Measurements from ENCODE around the gene TFCP2L1.

DNA sequence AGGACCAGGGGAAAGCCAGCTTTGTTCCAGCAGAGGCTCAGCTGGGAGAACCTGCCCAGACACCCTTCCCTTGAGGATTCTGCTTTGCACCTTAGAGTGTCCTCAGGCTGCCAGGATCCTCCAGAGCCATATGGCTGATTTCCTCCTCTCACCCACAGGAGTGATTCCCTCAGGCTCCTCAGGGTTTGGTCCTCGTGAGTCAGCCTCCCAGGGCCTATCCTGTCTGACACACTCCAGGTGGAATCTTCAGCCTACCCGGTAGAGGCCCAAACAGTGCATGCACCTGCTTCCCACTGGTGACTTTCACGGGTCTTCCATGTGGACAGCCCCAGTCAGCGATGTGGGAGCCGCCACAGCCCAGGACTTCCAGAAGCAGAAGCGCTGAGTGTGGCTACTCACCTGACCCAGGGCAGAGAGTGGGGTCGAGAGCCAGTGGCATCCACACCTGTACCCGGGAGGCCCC is 73.3 kb downstream of the TFCP2L1 start:
- TF ChIP-seq, protein P1, sequence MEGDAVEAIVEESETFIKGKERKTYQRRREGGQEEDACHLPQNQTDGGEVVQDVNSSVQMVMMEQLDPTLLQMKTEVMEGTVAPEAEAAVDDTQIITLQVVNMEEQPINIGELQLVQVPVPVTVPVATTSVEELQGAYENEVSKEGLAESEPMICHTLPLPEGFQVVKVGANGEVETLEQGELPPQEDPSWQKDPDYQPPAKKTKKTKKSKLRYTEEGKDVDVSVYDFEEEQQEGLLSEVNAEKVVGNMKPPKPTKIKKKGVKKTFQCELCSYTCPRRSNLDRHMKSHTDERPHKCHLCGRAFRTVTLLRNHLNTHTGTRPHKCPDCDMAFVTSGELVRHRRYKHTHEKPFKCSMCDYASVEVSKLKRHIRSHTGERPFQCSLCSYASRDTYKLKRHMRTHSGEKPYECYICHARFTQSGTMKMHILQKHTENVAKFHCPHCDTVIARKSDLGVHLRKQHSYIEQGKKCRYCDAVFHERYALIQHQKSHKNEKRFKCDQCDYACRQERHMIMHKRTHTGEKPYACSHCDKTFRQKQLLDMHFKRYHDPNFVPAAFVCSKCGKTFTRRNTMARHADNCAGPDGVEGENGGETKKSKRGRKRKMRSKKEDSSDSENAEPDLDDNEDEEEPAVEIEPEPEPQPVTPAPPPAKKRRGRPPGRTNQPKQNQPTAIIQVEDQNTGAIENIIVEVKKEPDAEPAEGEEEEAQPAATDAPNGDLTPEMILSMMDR (IDR thresholded peaks at IDR 0.05) = no peak
- TF ChIP-seq POLR2A (IDR thresholded peaks at IDR 0.05) = no peak
